Measurements from ENCODE around the gene EIF4G3.

GRCh38 chr1:21115098-21115760, 61.5 kb downstream of the EIF4G3 start:
- TF ChIP-seq CTCF (IDR thresholded peaks at IDR 0.05) = no peak
- TF ChIP-seq POLR2A (IDR thresholded peaks at IDR 0.05) = no peak
- TF ChIP-seq POLR2AphosphoS5 (IDR thresholded peaks at IDR 0.05) = peak in 2 of 3 donors; percentile 57 to 62

All from transverse colon (tissue), 4 donors.